ENCODE measurements around the gene TAL1. TPM values are rescaled to one million over a fixed set of nuclear protein-coding genes. Genes with fewer than 3 reads are reported as not detected.
"Not testable (repeated sequence)": the region's sequence is repeated elsewhere in the genome, so short reads cannot be mapped to it uniquely, and the experiment has no call there.

The TAL1 gene
- polyA plus RNA-seq, 1 experiment, result not detected

GRCh38 chr1:47209725-47210325, 22.2 kb downstream of the TAL1 start:
- POLR2A ChIA-PET, result no interaction called here
- DNase-seq (ENCODE audit: low read depth, low spot score), result no peak
- Histone ChIP-seq H3K9me3 (ENCODE audit: control insufficient read depth, insufficient read depth, low read length) (no peaks in the 10 kb centered on the region), H3K27me3 (ENCODE audit: control insufficient read depth, insufficient read depth, low read length) (peaks cover 22% of the 10 kb centered on the region), H3K27ac (ENCODE audit: low read depth, low read length) (no peak overlapping the region), H3K4me3 (ENCODE audit: low read depth, low read length) (no peak overlapping the region)
- CTCF ChIA-PET, result interaction anchor here (1.2 kb wide), 1 partner anchor 17 kb away, joined by 4 read pairs; no protein-coding TSS in a partner anchor
- TF ChIP-seq, protein P1, sequence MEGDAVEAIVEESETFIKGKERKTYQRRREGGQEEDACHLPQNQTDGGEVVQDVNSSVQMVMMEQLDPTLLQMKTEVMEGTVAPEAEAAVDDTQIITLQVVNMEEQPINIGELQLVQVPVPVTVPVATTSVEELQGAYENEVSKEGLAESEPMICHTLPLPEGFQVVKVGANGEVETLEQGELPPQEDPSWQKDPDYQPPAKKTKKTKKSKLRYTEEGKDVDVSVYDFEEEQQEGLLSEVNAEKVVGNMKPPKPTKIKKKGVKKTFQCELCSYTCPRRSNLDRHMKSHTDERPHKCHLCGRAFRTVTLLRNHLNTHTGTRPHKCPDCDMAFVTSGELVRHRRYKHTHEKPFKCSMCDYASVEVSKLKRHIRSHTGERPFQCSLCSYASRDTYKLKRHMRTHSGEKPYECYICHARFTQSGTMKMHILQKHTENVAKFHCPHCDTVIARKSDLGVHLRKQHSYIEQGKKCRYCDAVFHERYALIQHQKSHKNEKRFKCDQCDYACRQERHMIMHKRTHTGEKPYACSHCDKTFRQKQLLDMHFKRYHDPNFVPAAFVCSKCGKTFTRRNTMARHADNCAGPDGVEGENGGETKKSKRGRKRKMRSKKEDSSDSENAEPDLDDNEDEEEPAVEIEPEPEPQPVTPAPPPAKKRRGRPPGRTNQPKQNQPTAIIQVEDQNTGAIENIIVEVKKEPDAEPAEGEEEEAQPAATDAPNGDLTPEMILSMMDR (IDR thresholded peaks at IDR 0.05; ENCODE audit: low read depth, low read length), result no peak

DNA sequence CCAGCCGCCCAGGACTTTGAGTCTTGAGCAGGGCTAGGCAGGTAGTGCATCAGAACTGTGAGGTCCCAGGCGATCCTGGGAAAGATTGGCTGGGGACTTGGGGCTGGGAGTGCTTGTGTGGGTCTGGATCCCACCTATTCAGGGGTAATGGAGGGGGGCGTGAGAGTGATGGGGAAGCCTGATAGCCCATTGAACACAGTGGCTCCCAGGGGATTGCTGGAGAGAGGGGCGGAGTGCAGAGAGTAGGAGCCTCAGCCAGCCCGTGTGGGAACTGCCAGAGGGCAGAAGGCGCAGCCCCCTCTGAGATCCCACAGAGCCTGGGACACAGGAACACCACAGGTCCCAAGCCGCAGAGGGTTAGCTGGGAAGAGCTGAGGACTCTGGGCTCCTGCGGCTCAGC, 22.9 kb downstream of the TAL1 start:
- Histone ChIP-seq H3K27me3 (ENCODE audit: control insufficient read depth, insufficient read depth, low read length) (peaks cover 22% of the 10 kb centered on the region), H3K9me3 (ENCODE audit: control insufficient read depth, insufficient read depth, low read length) (no peaks in the 10 kb centered on the region), H3K4me3 (ENCODE audit: low read depth, low read length) (no peak overlapping the region), H3K27ac (ENCODE audit: low read depth, low read length) (no peak overlapping the region)
- ChIA-PET POLR2A (no interaction called here), CTCF (interaction anchor here (1.2 kb wide), 1 partner anchor 17 kb away, joined by 4 read pairs; no protein-coding TSS in a partner anchor)
- TF ChIP-seq, protein P1 (IDR thresholded peaks at IDR 0.05; ENCODE audit: low read depth, low read length), result no peak
- no peak for DNase-seq (ENCODE audit: low read depth, low spot score)

- no peak for DNase-seq (ENCODE audit: low read depth, low spot score)
- CTCF ChIA-PET, result interaction anchor here (1.3 kb wide), 1 partner anchor 29 kb away, joined by 5 read pairs; no protein-coding TSS in a partner anchor
- TF ChIP-seq, protein P1 (IDR thresholded peaks at IDR 0.05; ENCODE audit: low read depth, low read length), result no peak
Observed at GRCh38 chr1:47208374-47208850, 23.6 kb downstream of the TAL1 start.

GRCh38 chr1:47207803-47208373, 24.1 kb downstream of the TAL1 start:
- no peak for DNase-seq (ENCODE audit: low read depth, low spot score)
- POLR2A ChIA-PET, result no interaction called here
- H3K27me3 ChIP-seq (ENCODE audit: control insufficient read depth, insufficient read depth, low read length), result peaks cover 16% of the 10 kb centered on the region
- CTCF ChIA-PET, result interaction anchor here (1.3 kb wide), 1 partner anchor 29 kb away, joined by 5 read pairs; no protein-coding TSS in a partner anchor
- no peak overlapping the region for H3K4me3 ChIP-seq (ENCODE audit: low read depth, low read length)
- no peak overlapping the region for H3K27ac ChIP-seq (ENCODE audit: low read depth, low read length)
- no peaks in the 10 kb centered on the region for H3K9me3 ChIP-seq (ENCODE audit: control insufficient read depth, insufficient read depth, low read length)
- TF ChIP-seq, protein P1 (IDR thresholded peaks at IDR 0.05; ENCODE audit: low read depth, low read length), result no peak

More at GRCh38 chr1:47208374-47208850, 23.6 kb downstream of the TAL1 start:
- H3K4me3 ChIP-seq (ENCODE audit: low read depth, low read length), result no peak overlapping the region
- no peak overlapping the region for H3K27ac ChIP-seq (ENCODE audit: low read depth, low read length)
- no peaks in the 10 kb centered on the region for H3K9me3 ChIP-seq (ENCODE audit: control insufficient read depth, insufficient read depth, low read length)
- POLR2A ChIA-PET, result no interaction called here
- H3K27me3 ChIP-seq (ENCODE audit: control insufficient read depth, insufficient read depth, low read length), result peaks cover 19% of the 10 kb centered on the region

DNA sequence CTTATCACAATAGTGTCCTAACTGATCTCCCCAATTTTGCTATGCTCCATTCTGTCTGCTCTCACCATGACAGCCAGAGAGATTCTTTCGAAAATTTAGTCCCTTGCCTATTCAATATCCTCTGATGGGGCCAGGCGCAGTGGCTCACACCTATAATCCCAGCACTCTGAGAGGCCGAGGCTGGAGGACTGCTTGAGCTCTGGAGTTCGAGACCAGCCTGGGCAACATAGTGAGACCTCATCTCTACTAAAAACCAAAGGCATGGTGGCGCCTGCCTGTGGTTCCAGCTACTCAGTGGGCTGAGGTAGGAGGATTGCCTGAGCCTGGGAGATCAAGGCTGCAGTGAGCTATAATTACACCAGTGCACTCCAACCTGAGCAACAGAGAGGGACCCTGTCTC, 26.1 kb downstream of the TAL1 start:
- POLR2A ChIA-PET, result no interaction called here
- no peak overlapping the region for H3K4me3 ChIP-seq (ENCODE audit: low read depth, low read length)
- no peaks in the 10 kb centered on the region for H3K9me3 ChIP-seq (ENCODE audit: control insufficient read depth, insufficient read depth, low read length)
- no peak for DNase-seq (ENCODE audit: low read depth, low spot score)
- H3K27me3 ChIP-seq (ENCODE audit: control insufficient read depth, insufficient read depth, low read length), result peaks cover 19% of the 10 kb centered on the region
- H3K27ac ChIP-seq (ENCODE audit: low read depth, low read length), result no peak overlapping the region
- TF ChIP-seq, protein P1 (IDR thresholded peaks at IDR 0.05; ENCODE audit: low read depth, low read length), result no peak
- CTCF ChIA-PET, result interaction anchor here (0.5 to 6.4 kb wide), 2 partner anchors 13 to 306 kb away, joined by 4 to 58 read pairs; no protein-coding TSS in a partner anchor

GRCh38 chr1:47203504-47203903, 28.5 kb downstream of the TAL1 start:
- CTCF ChIA-PET, result interaction anchor here (6.4 kb wide), 1 partner anchor 10 kb away, joined by 58 read pairs; no protein-coding TSS in a partner anchor
- POLR2A ChIA-PET; H3K27ac ChIP-seq (ENCODE audit: low read depth, low read length); H3K4me3 ChIP-seq (ENCODE audit: low read depth, low read length); DNase-seq (ENCODE audit: low read depth, low spot score); H3K9me3 ChIP-seq (ENCODE audit: control insufficient read depth, insufficient read depth, low read length): not testable (repeated sequence)
- peaks cover 19% of the 10 kb centered on the region for H3K27me3 ChIP-seq (ENCODE audit: control insufficient read depth, insufficient read depth, low read length)
